ENCODE data around the gene FLYWCH1. TPM values are rescaled to one million over a fixed set of nuclear protein-coding genes. Genes with fewer than 3 reads are reported as not detected.
A peak's percentile ranks its signal among the peaks of the same experiment; 100 is the strongest.

Gene FLYWCH1
- total RNA-seq, 1 experiment from 2014 or later, result 12.5 TPM

- Histone ChIP-seq H3K79me1 (ENCODE audit: insufficient read depth, low read depth, low read length, poor library complexity, severe bottlenecking) (no peaks in the 10 kb centered on the region), H3K9me3 (ENCODE audit: control insufficient read depth, low read depth, low read length) (no peaks in the 10 kb centered on the region), H3T11ph (ENCODE audit: low read length) (no peak overlapping the region), H3K14ac (ENCODE audit: insufficient read depth, low read length) (no peak overlapping the region), H3K23me2 (ENCODE audit: insufficient read length, low read depth, low read length, poor library complexity, severe bottlenecking) (peaks cover 13% of the 10 kb centered on the region), H4K20me1 (ENCODE audit: control insufficient read depth, insufficient read depth, insufficient read length) (no peaks in the 10 kb centered on the region), H3K27ac (ENCODE audit: insufficient read length, low read depth, low read length) (no peak overlapping the region), H3K4me2 (ENCODE audit: insufficient read depth, insufficient read length, low read length) (peak overlapping the region; percentile 36), H2AFZ (ENCODE audit: low read length) (no peak overlapping the region), H2BK12ac (ENCODE audit: insufficient read length, low read depth, low read length) (no peak overlapping the region), H2BK20ac (ENCODE audit: low read depth, low read length, poor library complexity, severe bottlenecking) (no peak overlapping the region), H2BK5ac (ENCODE audit: insufficient read length, low read length) (no peak overlapping the region), H4K8ac (replicated peaks; ENCODE audit: insufficient read length, low read depth, low read length) (no peak overlapping the region), H4K91ac (ENCODE audit: insufficient read length, low read depth, low read length) (no peak overlapping the region), H3K79me2 (ENCODE audit: insufficient read depth, low read length) (no peaks in the 10 kb centered on the region), H4K5ac (ENCODE audit: insufficient read length, low read depth, low read length) (no peak overlapping the region), H3K4ac (ENCODE audit: low read depth, low read length) (no peak overlapping the region), H3K9ac (ENCODE audit: extremely low read depth, insufficient read length, low read length) (no peak overlapping the region), H3K56ac (ENCODE audit: insufficient read length, low read depth, low read length) (no peak overlapping the region), H3K27me3 (ENCODE audit: insufficient read depth, low read length) (no peaks in the 10 kb centered on the region), H3K18ac (ENCODE audit: insufficient read length, low read depth, low read length) (no peak overlapping the region), H2BK15ac (ENCODE audit: low read depth, low read length) (no peak overlapping the region), H3K23ac (ENCODE audit: insufficient read length, low read depth, low read length) (no peak overlapping the region), H3K4me1 (ENCODE audit: insufficient read depth, low read length) (no peaks in the 10 kb centered on the region; the same call in 1 of the 2 replicates), H2AK5ac (ENCODE audit: insufficient read length, low read length) (no peak overlapping the region), H2BK120ac (ENCODE audit: low read depth, low read length, poor library complexity, severe bottlenecking) (no peak overlapping the region)
- Mint-ChIP-seq H3K36me3 (ENCODE audit: insufficient read depth in 1 of 3, low read depth in 3 of 3) (no peaks in the 10 kb centered on the region), H3K4me1 (peaks cover 4 to 7% of the 10 kb centered on the region in 2 experiments; a peak in 3 of 4 replicates), H3K27ac (no peak overlapping the region), H3K9me3 (no peaks in the 10 kb centered on the region; a peak in 1 of 5 replicates), H3K27me3 (ENCODE audit: low read depth) (peaks cover 19% of the 10 kb centered on the region), H3K4me3 (peak overlapping the region; percentile 54 to 76)
- DNase-seq, result peak; percentile 51
- no CpG with 5 or more reads among the region's 28 CpGs for WGBS (ENCODE audit: extremely low coverage, insufficient read length, low lambda C conversion rate)
- TF ChIP-seq CTCF (conservative IDR thresholded peaks at IDR 0.05), result no peak
These were observed 50.8 kb downstream of the FLYWCH1 start for GRCh38 chr16:2962334-2963073.

Measured in H9 (cell line).